Ascending aorta (tissue), 2 donors: ENCODE data around the gene SLC30A7. TPM values are rescaled to one million over a fixed set of nuclear protein-coding genes. Genes with fewer than 3 reads are reported as not detected.

Experiments
- DNase-seq, 2 donors: peaks; one replicate each; pipeline ENCODE4 v3.0.0-alpha.2; 2019; ENCODE audit warnings: low spot score in 2 of 2
- H3K27ac ChIP-seq, 2 donors: fragments of 200-600 bp; sonication (generic); one replicate each; pipeline ENCODE4 v1.5.1; 2016 to 2017; ENCODE audit warnings: mild to moderate bottlenecking in 1 of 2
- H3K27me3 ChIP-seq: fragments of 200-600 bp; sonication (generic); one replicate; pipeline ENCODE4 v1.5.1; 2017
- H3K36me3 ChIP-seq, 2 donors: fragments of 200-600 bp; sonication (generic); one replicate each; pipeline ENCODE4 v1.5.1; 2016
- H3K4me1 ChIP-seq, 2 donors: fragments of 200-600 bp; sonication (generic); one replicate each; pipeline ENCODE4 v1.5.1; 2016 to 2017; ENCODE audit warnings: mild to moderate bottlenecking in 1 of 2
- H3K4me3 ChIP-seq, 2 donors: fragments of 200-600 bp; sonication (generic); one replicate each; pipeline ENCODE4 v1.5.1; 2016 to 2017; ENCODE audit warnings: mild to moderate bottlenecking in 1 of 2
- H3K9me3 ChIP-seq, 2 donors: fragments of 200-600 bp; sonication (generic); one replicate each; pipeline ENCODE4 v1.5.1; 2016
- intact Hi-C: fragments of 100-400 bp; cut with DNase I; formaldehyde crosslinking; loops from one replicate; pipeline ENCODE4 v1.15.1; 2023
- total RNA-seq: library from RNA; depleted of rRNA; stranded (reverse); fragments of >200 nt; gene quantifications from one replicate; pipeline ENCODE4 v1.1.0, GENCODE V29; 2016
- TF ChIP-seq, protein P1 (sequence below), 3 experiments: fragments of 200-600 bp in 2 of 3; fragments of 450-650 bp in 1 of 3; sonication (generic) in 2 of 3; IDR thresholded peaks; one replicate each; pipeline ENCODE4 v1.5.1; 2016 to 2019; ENCODE audit warnings: antibody characterized with exemption in 3 of 3, mild to moderate bottlenecking in 1 of 3, moderate library complexity in 1 of 3

SLC30A7 gene
- total RNA-seq, 1 donor from 2014 or later = 12.1 TPM

DNA sequence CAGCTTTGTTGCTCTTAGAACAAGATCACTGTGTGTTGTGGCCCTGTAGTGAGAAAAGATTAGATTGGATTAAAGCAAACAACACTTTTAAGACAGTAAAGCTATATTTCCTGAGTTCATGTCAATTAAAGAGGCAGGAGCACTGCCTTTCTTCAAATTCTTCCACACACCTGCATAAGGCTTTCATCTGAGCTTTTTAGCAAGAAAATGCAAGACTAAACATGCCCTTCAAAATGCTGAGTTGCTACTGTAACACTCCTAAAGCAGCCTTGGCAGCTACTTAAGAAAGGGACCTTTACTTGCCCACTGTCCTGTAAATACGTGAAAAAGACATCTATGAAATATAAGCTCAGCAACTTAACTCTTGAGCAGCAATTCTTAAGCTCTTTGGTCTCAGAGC is 117.9 kb downstream of the SLC30A7 start:
- Histone ChIP-seq H3K36me3 (no peaks in the 10 kb centered on the region), H3K27ac (no peak overlapping the region), H3K9me3 (no peaks in the 10 kb centered on the region), H3K27me3 (no peaks in the 10 kb centered on the region), H3K4me3 (no peak overlapping the region), H3K4me1 (no peaks in the 10 kb centered on the region)
- no peak for DNase-seq
- intact Hi-C loops = no loop called here
- TF ChIP-seq, protein P1, sequence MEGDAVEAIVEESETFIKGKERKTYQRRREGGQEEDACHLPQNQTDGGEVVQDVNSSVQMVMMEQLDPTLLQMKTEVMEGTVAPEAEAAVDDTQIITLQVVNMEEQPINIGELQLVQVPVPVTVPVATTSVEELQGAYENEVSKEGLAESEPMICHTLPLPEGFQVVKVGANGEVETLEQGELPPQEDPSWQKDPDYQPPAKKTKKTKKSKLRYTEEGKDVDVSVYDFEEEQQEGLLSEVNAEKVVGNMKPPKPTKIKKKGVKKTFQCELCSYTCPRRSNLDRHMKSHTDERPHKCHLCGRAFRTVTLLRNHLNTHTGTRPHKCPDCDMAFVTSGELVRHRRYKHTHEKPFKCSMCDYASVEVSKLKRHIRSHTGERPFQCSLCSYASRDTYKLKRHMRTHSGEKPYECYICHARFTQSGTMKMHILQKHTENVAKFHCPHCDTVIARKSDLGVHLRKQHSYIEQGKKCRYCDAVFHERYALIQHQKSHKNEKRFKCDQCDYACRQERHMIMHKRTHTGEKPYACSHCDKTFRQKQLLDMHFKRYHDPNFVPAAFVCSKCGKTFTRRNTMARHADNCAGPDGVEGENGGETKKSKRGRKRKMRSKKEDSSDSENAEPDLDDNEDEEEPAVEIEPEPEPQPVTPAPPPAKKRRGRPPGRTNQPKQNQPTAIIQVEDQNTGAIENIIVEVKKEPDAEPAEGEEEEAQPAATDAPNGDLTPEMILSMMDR (IDR thresholded peaks at IDR 0.05) = no peak

DNA sequence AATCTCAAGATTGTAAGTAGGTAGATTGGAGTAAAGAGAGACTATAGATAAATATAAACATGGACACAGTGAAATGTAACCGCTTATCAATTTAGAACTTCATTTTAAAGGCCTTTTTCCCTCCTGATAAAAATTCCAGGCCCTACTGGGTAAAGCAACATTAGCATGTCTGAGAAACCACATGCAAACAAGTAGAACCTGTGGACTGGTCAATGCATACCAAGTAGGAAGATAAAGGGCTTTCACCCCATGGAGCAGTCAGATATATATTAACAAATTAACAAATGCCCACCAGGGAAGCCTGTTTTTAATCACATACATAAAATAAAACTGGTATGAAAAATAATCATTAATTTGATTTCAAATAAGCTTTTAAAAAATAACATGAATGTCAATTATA is 121.6 kb downstream of the SLC30A7 start:
- intact Hi-C loops = no loop called here

DNA sequence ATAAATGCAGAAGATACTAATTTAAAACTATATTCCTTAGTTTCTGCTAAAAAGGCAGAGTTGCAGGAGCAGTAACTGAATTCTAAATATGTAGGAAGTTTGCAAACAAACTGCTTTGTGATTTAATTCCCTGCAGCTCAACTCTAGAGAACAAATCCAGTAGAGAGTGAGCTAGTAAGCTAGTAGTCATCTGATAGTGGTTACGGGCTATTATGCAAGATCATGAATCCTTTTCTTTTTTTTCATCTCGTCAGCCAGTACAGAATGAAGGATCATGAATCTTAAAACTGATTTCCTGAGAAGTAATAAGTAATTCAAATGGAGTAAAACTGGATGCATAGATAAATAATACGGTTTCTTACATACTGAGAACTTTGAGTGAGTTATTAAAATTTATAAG is 126.4 kb downstream of the SLC30A7 start:
- Histone ChIP-seq H3K36me3 (no peaks in the 10 kb centered on the region), H3K27ac (no peak overlapping the region), H3K9me3 (no peaks in the 10 kb centered on the region), H3K4me3 (no peak overlapping the region), H3K27me3 (no peaks in the 10 kb centered on the region), H3K4me1 (peaks cover 0 to 11% of the 10 kb centered on the region in 2 donors)
- intact Hi-C loops = loop anchor here (5.0 to 10.0 kb wide), 2 partner anchors 105 to 977 kb away; no protein-coding TSS in a partner anchor
- TF ChIP-seq, protein P1 (IDR thresholded peaks at IDR 0.05) = no peak
- no peak for DNase-seq

More for the DNA sequence above, 121.6 kb downstream of the SLC30A7 start:
- TF ChIP-seq, protein P1 (IDR thresholded peaks at IDR 0.05) = no peak
- no peaks in the 10 kb centered on the region for H3K36me3 ChIP-seq
- no peaks in the 10 kb centered on the region for H3K4me1 ChIP-seq
- H3K9me3 ChIP-seq = no peaks in the 10 kb centered on the region
- no peak overlapping the region for H3K4me3 ChIP-seq
- no peaks in the 10 kb centered on the region for H3K27me3 ChIP-seq
- DNase-seq = no peak
- H3K27ac ChIP-seq = no peak overlapping the region

DNA sequence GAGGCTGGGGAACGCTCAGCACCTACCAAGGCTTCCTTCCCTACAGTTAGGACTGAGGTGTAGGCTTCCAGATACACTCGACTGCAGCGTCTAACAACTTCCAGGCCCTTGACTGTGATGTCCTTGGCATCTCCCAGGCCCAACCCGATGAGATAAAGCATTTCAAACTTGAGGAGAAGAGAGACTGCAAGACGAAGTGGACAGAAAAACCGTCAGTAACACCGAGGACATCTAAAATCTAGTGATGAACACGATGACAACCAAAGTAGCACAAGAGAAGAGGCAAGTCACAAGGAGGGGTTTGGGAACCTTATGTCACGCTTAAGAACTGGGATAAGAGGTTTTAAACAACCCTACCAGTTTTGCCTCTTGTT is 129.4 kb downstream of the SLC30A7 start:
- no peaks in the 10 kb centered on the region for H3K9me3 ChIP-seq
- H3K27ac ChIP-seq = peak overlapping the region; percentile 73 to 80
- H3K36me3 ChIP-seq = no peaks in the 10 kb centered on the region
- TF ChIP-seq, protein P1 (IDR thresholded peaks at IDR 0.05) = no peak
- no peaks in the 10 kb centered on the region for H3K27me3 ChIP-seq
- peaks cover 0 to 11% of the 10 kb centered on the region in 2 donors for H3K4me1 ChIP-seq
- intact Hi-C loops = loop anchor here (1.0 to 10.0 kb wide), 3 partner anchors 112 to 980 kb away; no protein-coding TSS in a partner anchor
- H3K4me3 ChIP-seq = peak overlapping the region; percentile 76 to 82
- no peak for DNase-seq

DNA sequence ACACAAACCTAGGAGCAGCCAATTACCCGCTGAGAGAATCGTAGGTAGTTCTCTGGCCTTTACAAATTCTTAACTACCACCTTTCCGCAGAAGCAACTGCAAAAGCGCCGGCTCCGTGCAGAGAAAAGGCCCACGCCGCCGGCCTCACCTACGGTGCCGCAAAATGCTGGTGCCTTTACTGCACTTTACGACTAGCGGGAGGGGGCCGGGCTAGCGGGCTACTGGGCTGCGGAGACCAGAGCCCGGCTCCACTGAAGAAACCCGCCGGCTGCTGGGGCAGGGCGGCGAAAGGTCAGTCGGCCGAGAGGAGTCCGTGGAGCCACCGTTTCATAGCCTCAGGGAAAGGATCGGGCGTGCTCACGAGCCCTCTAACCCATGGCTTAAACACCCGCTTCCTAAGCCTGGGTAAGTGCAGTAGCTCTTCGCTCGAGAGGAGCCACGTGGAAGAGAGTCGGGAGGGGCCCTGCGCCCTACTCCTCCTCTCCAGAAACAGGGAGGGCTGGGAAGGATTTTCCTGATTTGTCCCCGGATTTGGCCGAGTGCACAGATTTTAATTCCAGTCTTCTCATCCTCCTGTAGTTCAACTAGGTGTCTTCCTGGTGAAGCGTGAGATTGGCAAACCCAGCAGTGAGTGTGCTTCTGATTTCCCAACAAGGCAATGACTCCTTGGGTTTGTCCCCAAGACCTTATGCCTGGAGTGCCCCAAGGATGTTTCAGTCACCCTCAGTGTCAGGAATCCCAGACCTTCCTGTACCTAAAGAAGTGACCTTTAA is 130.0 kb downstream of the SLC30A7 start, which contains the start of gene DPH5:
DPH5 (minus strand) TSS at position 128 of the 773 bp plus-strand sequence. CDS start 341 bp downstream, outside the sequence.
- no peaks in the 10 kb centered on the region for H3K27me3 ChIP-seq
- no peaks in the 10 kb centered on the region for H3K9me3 ChIP-seq
- peak within 1 kb of the TSS; percentile 76 to 82 for H3K4me3 ChIP-seq
- TF ChIP-seq, protein P1 (IDR thresholded peaks at IDR 0.05) = peak in 1 of 3 experiments; percentile 4
- peaks cover 0 to 11% of the 10 kb centered on the region in 2 donors for H3K4me1 ChIP-seq
- intact Hi-C loops = loop anchor here (1.0 to 10.0 kb wide), 3 partner anchors 111 to 981 kb away; no protein-coding TSS in a partner anchor
- peak; percentile 45 to 94 for DNase-seq
- H3K27ac ChIP-seq = peak within 1 kb of the TSS; percentile 73 to 80
- no peaks in the 10 kb centered on the region for H3K36me3 ChIP-seq
